HG02763 (cell line): ENCODE data around the gene USP32.
"Not testable (repeated sequence)": the region's sequence is repeated elsewhere in the genome, so short reads cannot be mapped to it uniquely, and the experiment has no call there.

Experiments
- ATAC-seq: cut with Tn5 transposase; IDR thresholded peaks from one replicate; pipeline ENCODE4 v1.9.1; 2021; ENCODE audit warnings: mild to moderate bottlenecking, moderate library complexity; ENCODE audit not compliant: unreplicated experiment

USP32 gene, protein sequence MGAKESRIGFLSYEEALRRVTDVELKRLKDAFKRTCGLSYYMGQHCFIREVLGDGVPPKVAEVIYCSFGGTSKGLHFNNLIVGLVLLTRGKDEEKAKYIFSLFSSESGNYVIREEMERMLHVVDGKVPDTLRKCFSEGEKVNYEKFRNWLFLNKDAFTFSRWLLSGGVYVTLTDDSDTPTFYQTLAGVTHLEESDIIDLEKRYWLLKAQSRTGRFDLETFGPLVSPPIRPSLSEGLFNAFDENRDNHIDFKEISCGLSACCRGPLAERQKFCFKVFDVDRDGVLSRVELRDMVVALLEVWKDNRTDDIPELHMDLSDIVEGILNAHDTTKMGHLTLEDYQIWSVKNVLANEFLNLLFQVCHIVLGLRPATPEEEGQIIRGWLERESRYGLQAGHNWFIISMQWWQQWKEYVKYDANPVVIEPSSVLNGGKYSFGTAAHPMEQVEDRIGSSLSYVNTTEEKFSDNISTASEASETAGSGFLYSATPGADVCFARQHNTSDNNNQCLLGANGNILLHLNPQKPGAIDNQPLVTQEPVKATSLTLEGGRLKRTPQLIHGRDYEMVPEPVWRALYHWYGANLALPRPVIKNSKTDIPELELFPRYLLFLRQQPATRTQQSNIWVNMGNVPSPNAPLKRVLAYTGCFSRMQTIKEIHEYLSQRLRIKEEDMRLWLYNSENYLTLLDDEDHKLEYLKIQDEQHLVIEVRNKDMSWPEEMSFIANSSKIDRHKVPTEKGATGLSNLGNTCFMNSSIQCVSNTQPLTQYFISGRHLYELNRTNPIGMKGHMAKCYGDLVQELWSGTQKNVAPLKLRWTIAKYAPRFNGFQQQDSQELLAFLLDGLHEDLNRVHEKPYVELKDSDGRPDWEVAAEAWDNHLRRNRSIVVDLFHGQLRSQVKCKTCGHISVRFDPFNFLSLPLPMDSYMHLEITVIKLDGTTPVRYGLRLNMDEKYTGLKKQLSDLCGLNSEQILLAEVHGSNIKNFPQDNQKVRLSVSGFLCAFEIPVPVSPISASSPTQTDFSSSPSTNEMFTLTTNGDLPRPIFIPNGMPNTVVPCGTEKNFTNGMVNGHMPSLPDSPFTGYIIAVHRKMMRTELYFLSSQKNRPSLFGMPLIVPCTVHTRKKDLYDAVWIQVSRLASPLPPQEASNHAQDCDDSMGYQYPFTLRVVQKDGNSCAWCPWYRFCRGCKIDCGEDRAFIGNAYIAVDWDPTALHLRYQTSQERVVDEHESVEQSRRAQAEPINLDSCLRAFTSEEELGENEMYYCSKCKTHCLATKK (N-terminal part only)

DNA sequence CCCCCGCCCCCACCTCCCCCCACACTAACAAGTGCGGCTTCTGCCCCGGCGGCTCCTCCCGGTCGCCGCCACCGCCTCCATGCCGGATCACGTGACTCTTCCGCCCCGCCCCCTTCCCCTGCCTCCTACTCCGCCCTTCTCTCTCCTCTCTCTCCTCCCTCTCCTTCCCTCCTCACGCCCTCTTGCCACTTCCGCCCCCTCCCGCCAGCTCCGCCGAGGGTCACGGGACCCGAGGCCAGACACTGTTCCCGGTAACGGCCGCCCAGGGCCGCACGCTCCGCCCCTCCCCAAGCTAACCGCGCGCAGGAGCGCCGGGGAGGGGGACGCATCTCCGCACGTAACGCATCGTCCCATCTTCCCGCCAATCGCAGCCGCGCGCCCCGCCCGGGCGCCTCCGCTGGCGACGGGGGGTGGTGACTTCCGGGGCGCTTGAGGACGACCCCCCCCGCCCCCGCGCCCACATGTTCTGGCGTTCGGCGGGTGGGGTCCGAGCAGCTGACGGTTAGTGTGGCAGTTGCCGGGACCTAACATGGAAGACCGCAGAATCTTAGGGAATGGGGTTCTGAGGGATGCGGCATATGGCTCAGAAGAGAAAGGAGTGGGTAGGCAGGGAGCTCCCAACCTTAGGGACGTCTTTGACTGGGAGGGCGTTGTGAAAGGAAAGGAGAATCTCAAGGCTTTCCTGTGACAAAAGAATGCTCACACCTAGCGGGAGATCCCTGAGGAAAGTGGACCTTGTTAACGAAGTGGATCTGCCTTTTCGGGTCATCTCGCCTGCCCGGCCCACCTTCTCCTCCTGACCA is at the start of gene USP32:
TSS of gene USP32 (minus strand) at position 92 of the 803 bp plus-strand sequence. CDS start 194 bp downstream, outside the sequence.
- ATAC-seq: peak; percentile 87

GRCh38 chr17:60439501-60439900 is 47.6 kb upstream of the USP32 start:
- ATAC-seq: no peak

GRCh38 chr17:60436676-60437075 is 44.7 kb upstream of the USP32 start:
- no peak for ATAC-seq

DNA sequence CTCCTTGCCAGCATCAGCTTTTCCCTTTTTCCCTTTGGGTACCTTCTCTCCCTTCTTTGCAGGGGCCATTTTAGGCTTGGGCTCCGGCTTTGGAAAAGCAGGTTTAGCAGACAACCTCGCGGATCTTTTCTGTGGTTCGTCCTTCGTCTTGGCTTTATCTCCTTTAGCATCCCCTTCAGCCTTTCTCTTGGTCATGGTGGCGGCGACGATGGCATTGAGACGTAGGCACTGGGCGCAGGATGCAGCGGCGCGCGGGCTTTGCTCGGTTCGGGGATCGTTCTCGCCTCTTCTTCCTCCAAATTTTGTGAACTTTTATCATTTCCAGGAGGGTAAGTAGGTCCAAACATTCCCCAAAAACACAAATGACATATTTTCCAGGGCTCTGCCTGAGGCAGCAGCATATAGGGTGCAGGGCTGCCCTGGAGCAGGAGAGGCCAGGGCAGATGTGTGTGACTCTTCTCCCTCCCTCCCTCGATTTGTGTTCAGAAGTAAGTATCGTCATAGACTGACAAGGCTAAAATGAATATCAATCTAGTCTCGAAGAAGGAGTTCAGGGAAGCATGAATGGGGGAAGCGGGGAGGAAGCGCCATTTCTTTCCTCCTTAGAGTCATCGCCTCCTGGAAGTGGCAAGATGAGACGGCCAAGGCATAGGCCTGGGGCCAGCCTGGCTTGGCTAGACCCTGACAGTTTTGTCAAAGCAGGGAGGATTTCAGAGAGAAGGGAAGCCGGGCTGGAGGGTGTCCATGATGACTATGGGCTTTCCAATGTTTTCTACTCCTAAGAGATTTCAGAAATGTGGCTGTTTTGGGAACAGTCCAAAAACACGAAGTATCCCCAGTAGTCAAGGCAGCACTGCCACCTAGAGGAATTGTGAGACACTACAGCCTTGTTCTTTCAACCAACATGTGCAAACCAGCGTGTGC is 43.6 kb upstream of the USP32 start:
- no peak for ATAC-seq

- not testable (repeated sequence) for ATAC-seq
These were observed 41.4 kb upstream of the USP32 start for GRCh38 chr17:60433021-60433997.

- not testable (repeated sequence) for ATAC-seq
These were observed 38.6 kb upstream of the USP32 start for GRCh38 chr17:60430561-60430960.

GRCh38 chr17:60428491-60428890 is 36.6 kb upstream of the USP32 start:
- not testable (repeated sequence) for ATAC-seq

GRCh38 chr17:60426596-60426995 is 34.7 kb upstream of the USP32 start:
- no peak for ATAC-seq

DNA sequence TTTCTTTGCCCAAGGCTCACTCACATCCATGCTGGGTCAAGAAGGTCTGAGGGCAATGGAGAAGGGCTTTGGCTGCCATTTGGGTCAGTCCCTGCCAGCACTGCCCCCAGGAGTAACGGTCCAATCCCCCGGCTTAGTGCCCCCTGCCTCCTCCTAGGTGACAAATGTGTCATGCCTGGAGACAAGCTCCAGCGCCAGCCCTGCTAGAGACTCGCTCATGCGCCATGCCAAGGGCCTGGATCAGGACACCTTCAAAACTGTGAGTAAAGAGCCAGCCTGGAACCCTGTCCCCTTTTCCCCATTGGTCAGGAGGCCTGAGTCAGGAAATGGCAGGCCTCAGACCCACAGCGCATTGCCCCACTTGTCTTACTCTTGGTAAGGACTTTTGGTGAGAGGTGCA is 33.7 kb upstream of the USP32 start:
- ATAC-seq: no peak

- no peak for ATAC-seq
These were observed 31.9 kb upstream of the USP32 start for GRCh38 chr17:60423865-60424264.

- ATAC-seq: no peak
These were observed 30.3 kb upstream of the USP32 start, which contains the start of gene CHCT1 for GRCh38 chr17:60422162-60422665. CHCT1 (plus strand) TSS chr17:60422489; CDS start chr17:60422593, 104 bp downstream.

DNA sequence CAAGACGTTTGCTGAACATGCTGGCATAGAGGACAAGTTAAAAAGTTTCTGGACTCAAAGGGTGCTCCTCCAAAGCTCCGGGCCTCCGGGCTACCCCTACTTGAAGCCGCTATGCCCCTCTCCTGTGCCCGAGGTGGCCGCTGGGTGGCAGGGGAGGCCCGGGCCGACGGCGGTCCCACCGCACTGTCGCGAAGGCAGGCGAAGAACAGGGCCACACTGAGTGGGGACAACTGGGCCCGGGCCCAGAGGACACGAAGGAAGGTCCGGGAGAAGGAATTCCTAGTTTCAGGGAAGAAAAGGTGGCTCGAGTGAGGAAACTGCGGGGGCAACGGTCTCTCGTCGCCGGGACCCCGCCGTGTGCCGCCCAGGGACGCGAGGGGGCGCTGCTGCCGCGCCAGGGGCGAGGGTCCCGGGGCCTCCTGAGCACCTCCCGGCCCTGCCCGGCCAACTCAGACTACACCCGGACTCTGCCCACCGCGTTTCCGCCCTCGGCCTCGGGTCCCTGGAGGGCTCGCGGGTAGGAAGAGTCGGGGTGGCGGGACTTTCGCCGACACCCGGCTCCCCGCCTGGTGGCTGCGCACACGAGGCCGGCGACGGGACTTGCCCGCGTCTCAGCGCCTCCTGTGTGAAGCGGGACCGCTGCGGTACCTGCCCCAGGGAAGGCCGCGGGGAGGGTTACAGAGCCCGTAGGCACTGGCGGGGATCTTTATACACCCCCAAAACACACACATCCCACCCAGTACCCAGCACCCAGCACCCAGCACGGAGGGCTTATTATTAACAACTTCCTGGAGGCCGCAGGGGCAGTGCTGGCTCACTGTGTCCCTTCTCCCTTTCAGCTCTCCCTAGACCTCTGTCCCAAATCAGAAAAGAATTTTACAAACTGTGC is 29.6 kb upstream of the USP32 start:
- peak; percentile 85 for ATAC-seq

DNA sequence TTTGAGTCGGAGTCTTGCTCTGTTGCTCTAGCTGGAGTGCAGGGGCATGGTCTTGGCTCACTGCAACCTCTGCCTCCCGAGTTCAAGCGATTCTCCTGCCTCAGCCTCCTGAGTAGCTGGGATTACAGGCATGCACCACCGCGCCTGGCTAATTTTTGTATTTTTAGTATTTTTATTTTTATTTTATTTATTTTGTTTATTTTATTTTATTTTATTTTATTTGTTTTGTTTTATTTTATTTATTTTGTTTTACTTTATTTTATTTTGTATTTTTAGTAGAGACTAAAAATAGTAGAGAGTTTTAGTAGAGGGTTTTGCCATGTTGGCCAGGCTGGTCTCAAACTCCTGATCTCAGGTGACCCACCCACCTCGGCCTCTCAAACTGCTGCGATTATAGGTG is 27.9 kb upstream of the USP32 start:
- not testable (repeated sequence) for ATAC-seq

- not testable (repeated sequence) for ATAC-seq
These were observed 27.1 kb upstream of the USP32 start for GRCh38 chr17:60419003-60419402.

GRCh38 chr17:60416368-60416925 is 24.5 kb upstream of the USP32 start:
- no peak for ATAC-seq

- no peak for ATAC-seq
These were observed 23.2 kb upstream of the USP32 start for GRCh38 chr17:60415146-60415545.
